ENCODE results near the gene ITGA2.

DNA sequence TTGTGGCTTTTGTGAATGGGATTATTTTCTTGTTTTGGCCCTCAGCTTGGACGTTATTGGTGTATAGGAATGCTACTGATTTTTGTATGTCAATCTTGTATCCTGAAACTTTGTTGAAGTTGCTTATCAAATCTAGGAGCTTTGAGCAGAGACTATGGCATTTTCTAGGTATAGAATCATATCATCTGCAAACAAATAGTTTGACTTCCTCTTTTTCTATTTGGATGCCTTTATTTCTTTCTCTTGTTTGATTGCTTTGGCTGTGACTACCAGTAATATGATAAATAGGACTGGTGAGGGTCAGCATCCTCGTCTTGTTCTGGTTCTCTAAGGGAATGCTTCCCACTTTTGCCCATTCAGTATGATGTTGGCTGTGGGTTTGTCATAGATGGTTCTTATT is 24.7 kb downstream of the ITGA2 start:
- TF ChIP-seq CTCF (IDR thresholded peaks at IDR 0.05) (no peak), POLR2A (IDR thresholded peaks at IDR 0.05) (no peak)

Measured in testis (tissue), 2 donors.